ENCODE measurements around the gene ETV5.

- TF ChIP-seq TCF12 (IDR thresholded peaks at IDR 0.05) (no peak; the same call in 1 of the 2 replicates), MAX (IDR thresholded peaks at IDR 0.05; ENCODE audit: low read depth) (peak; percentile 57; the same call in 1 of the 2 replicates), CTCF (IDR thresholded peaks at IDR 0.05) (no peak), YY1 (IDR thresholded peaks at IDR 0.05; ENCODE audit: low read depth) (0 out of 2 replicates have a peak, but pooled peaks have one; percentile 17), EZH2phosphoT487 (IDR thresholded peaks at IDR 0.05; ENCODE audit: borderline replicate concordance, low read depth) (no peak), FOXJ3 (CRISPR knock-in tag; IDR thresholded peaks at IDR 0.05) (no peak), SIN3A (IDR thresholded peaks at IDR 0.05; ENCODE audit: borderline replicate concordance, low read depth, low read length) (no peak), POLR2AphosphoS5 (IDR thresholded peaks at IDR 0.05; ENCODE audit: low read depth, low read length) (peak; percentile 67), EP300 (IDR thresholded peaks at IDR 0.05; ENCODE audit: borderline replicate concordance in 1 of 2, low read depth in 1 of 2, low read length in 1 of 2) (no peak), JUND (IDR thresholded peaks at IDR 0.05) (no peak), SMC3 (IDR thresholded peaks at IDR 0.05; ENCODE audit: low read depth, low read length) (no peak), NRF1 (IDR thresholded peaks at IDR 0.05; ENCODE audit: low read depth, low read length) (peak; percentile 76), TAF1 (IDR thresholded peaks at IDR 0.05; ENCODE audit: borderline replicate concordance, low read depth, low read length) (peak; percentile 94), GABPA (IDR thresholded peaks at IDR 0.05; ENCODE audit: low read depth) (no peak)
Measured at GRCh38 chr3:186108941-186109865, at the start of gene ETV5.
